ENCODE measurements around the gene ZGRF1.
"Not testable (repeated sequence)": the region's sequence is repeated elsewhere in the genome, so short reads cannot be mapped to it uniquely, and the experiment has no call there.

- TF ChIP-seq CTCF, POLR2A (IDR thresholded peaks at IDR 0.05): not testable (repeated sequence)
Observed at GRCh38 chr4:112522431-112522830, 114.3 kb downstream of the ZGRF1 start.
